Breast epithelium (tissue), 3 donors: Measurements from ENCODE around the gene TMX2.

ENCODE experiments used
- POLR2A ChIP-seq: fragments of 450-650 bp; IDR thresholded peaks from one replicate; pipeline ENCODE4 v1.6.1; 2016; ENCODE audit warnings: antibody characterized with exemption, mild to moderate bottlenecking, moderate library complexity
- TF ChIP-seq, protein P1 (sequence below), 3 donors: fragments of 450-650 bp; IDR thresholded peaks; one replicate each; pipeline ENCODE4 v1.5.1; 2016 to 2017; ENCODE audit warnings: antibody characterized with exemption in 3 of 3, mild to moderate bottlenecking in 3 of 3, moderate library complexity in 3 of 3

GRCh38 chr11:57729479-57729878 is 17.1 kb downstream of the TMX2 start:
- TF ChIP-seq, protein P1, sequence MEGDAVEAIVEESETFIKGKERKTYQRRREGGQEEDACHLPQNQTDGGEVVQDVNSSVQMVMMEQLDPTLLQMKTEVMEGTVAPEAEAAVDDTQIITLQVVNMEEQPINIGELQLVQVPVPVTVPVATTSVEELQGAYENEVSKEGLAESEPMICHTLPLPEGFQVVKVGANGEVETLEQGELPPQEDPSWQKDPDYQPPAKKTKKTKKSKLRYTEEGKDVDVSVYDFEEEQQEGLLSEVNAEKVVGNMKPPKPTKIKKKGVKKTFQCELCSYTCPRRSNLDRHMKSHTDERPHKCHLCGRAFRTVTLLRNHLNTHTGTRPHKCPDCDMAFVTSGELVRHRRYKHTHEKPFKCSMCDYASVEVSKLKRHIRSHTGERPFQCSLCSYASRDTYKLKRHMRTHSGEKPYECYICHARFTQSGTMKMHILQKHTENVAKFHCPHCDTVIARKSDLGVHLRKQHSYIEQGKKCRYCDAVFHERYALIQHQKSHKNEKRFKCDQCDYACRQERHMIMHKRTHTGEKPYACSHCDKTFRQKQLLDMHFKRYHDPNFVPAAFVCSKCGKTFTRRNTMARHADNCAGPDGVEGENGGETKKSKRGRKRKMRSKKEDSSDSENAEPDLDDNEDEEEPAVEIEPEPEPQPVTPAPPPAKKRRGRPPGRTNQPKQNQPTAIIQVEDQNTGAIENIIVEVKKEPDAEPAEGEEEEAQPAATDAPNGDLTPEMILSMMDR (IDR thresholded peaks at IDR 0.05), result no peak
- no peak for TF ChIP-seq POLR2A
